ENCODE measurements around the gene CTNNBL1.

DNA sequence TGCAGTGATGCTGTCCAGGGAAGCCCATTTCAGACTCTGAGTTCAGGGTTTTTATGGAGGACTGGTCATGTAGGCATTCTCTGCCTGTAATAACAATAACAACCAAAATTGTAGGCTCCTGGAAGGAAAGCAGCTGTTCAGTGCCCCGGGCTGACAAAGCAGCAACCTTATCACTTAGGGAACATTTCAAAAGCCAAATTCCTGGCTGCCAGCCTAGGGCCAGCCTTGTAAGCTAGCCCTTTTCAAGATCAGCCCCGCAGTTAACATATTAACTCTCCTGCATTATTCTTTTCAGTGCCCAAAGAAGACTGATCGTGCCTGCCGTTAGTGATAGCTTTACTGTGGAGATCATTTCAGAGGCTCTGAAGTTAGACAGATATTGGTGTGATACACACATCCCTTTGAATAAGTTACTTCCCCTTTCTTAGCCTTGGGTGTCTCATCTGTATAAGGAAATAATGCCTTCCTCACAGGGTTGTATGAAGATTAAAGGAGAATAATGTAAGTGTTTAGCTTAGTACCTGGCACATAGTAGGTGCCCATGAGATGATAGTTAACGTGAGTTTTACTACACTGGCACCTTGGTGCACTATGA, 44.1 kb downstream of the CTNNBL1 start:
- TF ChIP-seq, protein P1, sequence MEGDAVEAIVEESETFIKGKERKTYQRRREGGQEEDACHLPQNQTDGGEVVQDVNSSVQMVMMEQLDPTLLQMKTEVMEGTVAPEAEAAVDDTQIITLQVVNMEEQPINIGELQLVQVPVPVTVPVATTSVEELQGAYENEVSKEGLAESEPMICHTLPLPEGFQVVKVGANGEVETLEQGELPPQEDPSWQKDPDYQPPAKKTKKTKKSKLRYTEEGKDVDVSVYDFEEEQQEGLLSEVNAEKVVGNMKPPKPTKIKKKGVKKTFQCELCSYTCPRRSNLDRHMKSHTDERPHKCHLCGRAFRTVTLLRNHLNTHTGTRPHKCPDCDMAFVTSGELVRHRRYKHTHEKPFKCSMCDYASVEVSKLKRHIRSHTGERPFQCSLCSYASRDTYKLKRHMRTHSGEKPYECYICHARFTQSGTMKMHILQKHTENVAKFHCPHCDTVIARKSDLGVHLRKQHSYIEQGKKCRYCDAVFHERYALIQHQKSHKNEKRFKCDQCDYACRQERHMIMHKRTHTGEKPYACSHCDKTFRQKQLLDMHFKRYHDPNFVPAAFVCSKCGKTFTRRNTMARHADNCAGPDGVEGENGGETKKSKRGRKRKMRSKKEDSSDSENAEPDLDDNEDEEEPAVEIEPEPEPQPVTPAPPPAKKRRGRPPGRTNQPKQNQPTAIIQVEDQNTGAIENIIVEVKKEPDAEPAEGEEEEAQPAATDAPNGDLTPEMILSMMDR (conservative IDR thresholded peaks at IDR 0.05; ENCODE audit: low read depth in 2 of 2): no peak
- TF ChIP-seq POLR2AphosphoS5 (IDR thresholded peaks at IDR 0.05; ENCODE audit: low read depth) (no peak), ZNF114 (CRISPR knock-in tag; IDR thresholded peaks at IDR 0.05) (no peak), EZH2 (IDR thresholded peaks at IDR 0.05; ENCODE audit: low read depth, unreplicated experiment) (no peak)

Measured in GM23338 (cell line).